ENCODE measurements around the gene PSORS1C1.

DNA sequence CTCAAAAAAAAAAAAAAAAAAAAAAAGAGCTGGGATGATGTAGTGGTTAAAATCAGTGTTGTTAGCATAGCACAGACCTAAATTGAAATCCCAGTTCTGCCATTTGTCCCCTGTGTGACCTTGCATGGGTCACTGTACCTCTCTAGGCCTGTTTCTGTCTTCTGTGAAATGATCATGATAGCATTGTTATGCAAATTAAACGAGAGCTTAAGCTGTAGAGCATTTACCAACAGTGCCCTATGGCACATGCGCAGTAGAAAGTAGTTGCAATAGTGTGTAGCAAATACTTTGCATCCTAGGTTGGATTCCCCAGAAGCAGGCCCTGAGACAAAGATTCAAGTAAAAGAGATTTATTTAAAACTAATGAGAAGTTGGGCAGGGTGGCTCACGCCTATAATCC, 17.0 kb downstream of the PSORS1C1 start:
- TF ChIP-seq, protein P1, sequence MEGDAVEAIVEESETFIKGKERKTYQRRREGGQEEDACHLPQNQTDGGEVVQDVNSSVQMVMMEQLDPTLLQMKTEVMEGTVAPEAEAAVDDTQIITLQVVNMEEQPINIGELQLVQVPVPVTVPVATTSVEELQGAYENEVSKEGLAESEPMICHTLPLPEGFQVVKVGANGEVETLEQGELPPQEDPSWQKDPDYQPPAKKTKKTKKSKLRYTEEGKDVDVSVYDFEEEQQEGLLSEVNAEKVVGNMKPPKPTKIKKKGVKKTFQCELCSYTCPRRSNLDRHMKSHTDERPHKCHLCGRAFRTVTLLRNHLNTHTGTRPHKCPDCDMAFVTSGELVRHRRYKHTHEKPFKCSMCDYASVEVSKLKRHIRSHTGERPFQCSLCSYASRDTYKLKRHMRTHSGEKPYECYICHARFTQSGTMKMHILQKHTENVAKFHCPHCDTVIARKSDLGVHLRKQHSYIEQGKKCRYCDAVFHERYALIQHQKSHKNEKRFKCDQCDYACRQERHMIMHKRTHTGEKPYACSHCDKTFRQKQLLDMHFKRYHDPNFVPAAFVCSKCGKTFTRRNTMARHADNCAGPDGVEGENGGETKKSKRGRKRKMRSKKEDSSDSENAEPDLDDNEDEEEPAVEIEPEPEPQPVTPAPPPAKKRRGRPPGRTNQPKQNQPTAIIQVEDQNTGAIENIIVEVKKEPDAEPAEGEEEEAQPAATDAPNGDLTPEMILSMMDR (IDR thresholded peaks at IDR 0.05; ENCODE audit: low read depth, low read length) = no peak
- TF ChIP-seq POLR2A (IDR thresholded peaks at IDR 0.05; ENCODE audit: extremely low read depth, insufficient read length) = no peak
- no peak for TF ChIP-seq MYC (IDR thresholded peaks at IDR 0.05; ENCODE audit: low read depth, low read length)
